Esophagus squamous epithelium (tissue), 5 donors: ENCODE data around the gene DPP4. TPM values are rescaled to one million over a fixed set of nuclear protein-coding genes. Genes with fewer than 3 reads are reported as not detected.
"Not testable (repeated sequence)": the region's sequence is repeated elsewhere in the genome, so short reads cannot be mapped to it uniquely, and the experiment has no call there.

Experiments
- DNase-seq: peaks from one replicate; lab custom pipeline; 2025; lab: John Stamatoyannopoulos, UW
- H3K27ac ChIP-seq, 4 donors: fragments of 200-600 bp; sonication (generic); one replicate each; pipeline ENCODE4 v1.5.1; 2016 to 2019; ENCODE audit warnings: mild to moderate bottlenecking in 1 of 4
- H3K27me3 ChIP-seq, 4 donors: fragments of 200-600 bp; sonication (generic); 1 replicate in 3 of 4; 2 replicates in 1 of 4; pipeline versions ENCODE4 v1.5.1 to v1.6.0; 2017 to 2021; ENCODE audit warnings: antibody characterized with exemption in 1 of 4
- H3K36me3 ChIP-seq, 3 donors: fragments of 200-600 bp; sonication (generic); one replicate each; pipeline ENCODE4 v1.5.1; 2016 to 2019
- H3K4me1 ChIP-seq, 3 donors: fragments of 200-600 bp; sonication (generic); one replicate each; pipeline ENCODE4 v1.5.1; 2017 to 2019
- H3K4me3 ChIP-seq, 4 donors: fragments of 200-600 bp; sonication (generic); 1 replicate in 3 of 4; 2 replicates in 1 of 4; pipeline ENCODE4 v1.5.1; 2016 to 2019; ENCODE audit warnings: mild to moderate bottlenecking in 2 of 4, moderate library complexity in 1 of 4
- H3K9me3 ChIP-seq, 3 donors: fragments of 200-600 bp; sonication (generic); one replicate each; pipeline ENCODE4 v1.5.1; 2016 to 2019
- POLR2A ChIP-seq, 4 donors: fragments of 450-650 bp; IDR thresholded peaks; one replicate each; pipeline ENCODE4 v1.6.1; 2017; ENCODE audit warnings: antibody characterized with exemption in 4 of 4, mild to moderate bottlenecking in 4 of 4, moderate library complexity in 3 of 4
- WGBS, 2 donors: methylation state at CpG; one replicate each; pipeline ENCODE4 v1.1.5; 2018; 5-methylcytosine and 5-hydroxymethylcytosine counted together
- intact Hi-C: fragments of 100-400 bp; cut with DNase I; formaldehyde crosslinking; loops from one replicate; pipeline ENCODE4 v1.15.0; 2022
- total RNA-seq, 4 donors: library from RNA; depleted of rRNA; stranded (reverse); fragments of >200 nt; gene quantifications; one replicate each; pipeline ENCODE4 v1.1.0, GENCODE V29; 2016
- TF ChIP-seq, protein P1 (sequence below), 6 experiments: fragments of 450-650 bp in 4 of 6; fragments of 200-600 bp in 2 of 6; sonication (generic) in 2 of 6; IDR thresholded peaks; one replicate each; pipeline ENCODE4 v1.5.1; 2016 to 2019; ENCODE audit warnings: antibody characterized with exemption in 6 of 6, mild to moderate bottlenecking in 4 of 6, moderate library complexity in 4 of 6
- donor health status: DM: yes; HTN: yes; CAD: no.

Gene DPP4
- total RNA-seq, 4 donors from 2014 or later = 0.97 to 3.1 (median 3.0) TPM; not detected in 1

DNA sequence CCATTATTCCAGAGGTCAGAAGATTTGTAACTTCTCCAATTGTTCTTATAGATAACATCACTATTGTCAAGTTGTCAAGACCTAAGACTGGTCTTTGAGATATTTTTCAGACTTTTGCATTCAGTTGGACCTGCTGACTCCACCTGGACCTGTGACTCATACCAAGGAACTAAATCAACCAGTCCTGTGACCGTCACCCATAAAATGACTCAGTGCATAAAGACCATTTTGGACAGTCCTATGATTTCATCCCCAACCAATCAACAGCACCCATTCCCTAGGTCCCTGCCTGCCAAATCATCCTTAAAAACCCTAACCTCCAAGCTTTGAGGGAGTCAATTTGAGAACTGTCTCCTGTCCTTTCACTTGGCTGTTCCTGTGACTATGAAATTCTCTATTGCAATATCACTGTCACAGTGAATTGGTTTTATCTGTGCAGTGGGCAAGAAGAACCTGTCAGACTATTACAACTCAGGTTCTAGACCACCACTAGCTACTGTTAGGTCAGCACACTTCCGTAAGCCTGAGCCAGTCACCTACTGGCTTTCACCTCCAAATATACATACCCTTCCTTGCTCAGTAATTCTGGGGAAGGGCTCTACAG, 17.1 kb downstream of the DPP4 start:
- Histone ChIP-seq H3K27ac (no peak overlapping the region), H3K4me3 (no peak overlapping the region), H3K9me3 (peaks cover 0 to 24% (median 16%) of the 10 kb centered on the region in 3 donors), H3K36me3 (no peaks in the 10 kb centered on the region), H3K27me3 (no peaks in the 10 kb centered on the region), H3K4me1 (peaks cover 0 to 11% (median 6%) of the 10 kb centered on the region in 3 donors)
- no peak for DNase-seq
- intact Hi-C loops = no loop called here
- TF ChIP-seq, protein P1, sequence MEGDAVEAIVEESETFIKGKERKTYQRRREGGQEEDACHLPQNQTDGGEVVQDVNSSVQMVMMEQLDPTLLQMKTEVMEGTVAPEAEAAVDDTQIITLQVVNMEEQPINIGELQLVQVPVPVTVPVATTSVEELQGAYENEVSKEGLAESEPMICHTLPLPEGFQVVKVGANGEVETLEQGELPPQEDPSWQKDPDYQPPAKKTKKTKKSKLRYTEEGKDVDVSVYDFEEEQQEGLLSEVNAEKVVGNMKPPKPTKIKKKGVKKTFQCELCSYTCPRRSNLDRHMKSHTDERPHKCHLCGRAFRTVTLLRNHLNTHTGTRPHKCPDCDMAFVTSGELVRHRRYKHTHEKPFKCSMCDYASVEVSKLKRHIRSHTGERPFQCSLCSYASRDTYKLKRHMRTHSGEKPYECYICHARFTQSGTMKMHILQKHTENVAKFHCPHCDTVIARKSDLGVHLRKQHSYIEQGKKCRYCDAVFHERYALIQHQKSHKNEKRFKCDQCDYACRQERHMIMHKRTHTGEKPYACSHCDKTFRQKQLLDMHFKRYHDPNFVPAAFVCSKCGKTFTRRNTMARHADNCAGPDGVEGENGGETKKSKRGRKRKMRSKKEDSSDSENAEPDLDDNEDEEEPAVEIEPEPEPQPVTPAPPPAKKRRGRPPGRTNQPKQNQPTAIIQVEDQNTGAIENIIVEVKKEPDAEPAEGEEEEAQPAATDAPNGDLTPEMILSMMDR (IDR thresholded peaks at IDR 0.05) = no peak
- no peak for TF ChIP-seq POLR2A (IDR thresholded peaks at IDR 0.05)
- 50 to 71% methylated on average over 2 of the region's 2 CpGs for WGBS, 2 donors

DNA sequence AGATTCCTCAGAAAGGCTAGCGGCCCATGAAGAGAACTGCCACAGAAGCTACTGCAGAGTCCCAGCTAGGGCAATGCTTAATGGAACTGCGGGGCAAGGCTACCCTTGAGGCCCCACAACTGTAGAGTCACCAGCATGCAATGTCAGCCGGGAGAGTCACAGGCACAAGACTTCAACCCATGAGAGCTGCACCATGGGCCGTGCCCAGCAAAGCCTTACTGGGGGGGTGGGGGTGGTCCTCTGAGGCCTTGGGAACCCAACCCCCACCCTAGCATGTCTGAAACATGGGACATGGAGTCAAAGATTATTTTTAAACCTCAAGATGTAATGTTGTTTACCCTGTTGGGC, 20.2 kb downstream of the DPP4 start:
- no peak for TF ChIP-seq POLR2A (IDR thresholded peaks at IDR 0.05)
- TF ChIP-seq, protein P1 (IDR thresholded peaks at IDR 0.05) = no peak
- Histone ChIP-seq H3K27ac (no peak overlapping the region), H3K27me3 (no peaks in the 10 kb centered on the region), H3K9me3 (peaks cover 0 to 24% (median 16%) of the 10 kb centered on the region in 3 donors), H3K36me3 (no peaks in the 10 kb centered on the region), H3K4me1 (peaks cover 0 to 11% (median 6%) of the 10 kb centered on the region in 3 donors), H3K4me3 (no peak overlapping the region)
- WGBS, 2 donors = 88% methylated on average over 2 of the region's 4 CpGs; no CpG with 5 or more reads in 1 of the 2 donors
- intact Hi-C loops = no loop called here
- no peak for DNase-seq

DNA sequence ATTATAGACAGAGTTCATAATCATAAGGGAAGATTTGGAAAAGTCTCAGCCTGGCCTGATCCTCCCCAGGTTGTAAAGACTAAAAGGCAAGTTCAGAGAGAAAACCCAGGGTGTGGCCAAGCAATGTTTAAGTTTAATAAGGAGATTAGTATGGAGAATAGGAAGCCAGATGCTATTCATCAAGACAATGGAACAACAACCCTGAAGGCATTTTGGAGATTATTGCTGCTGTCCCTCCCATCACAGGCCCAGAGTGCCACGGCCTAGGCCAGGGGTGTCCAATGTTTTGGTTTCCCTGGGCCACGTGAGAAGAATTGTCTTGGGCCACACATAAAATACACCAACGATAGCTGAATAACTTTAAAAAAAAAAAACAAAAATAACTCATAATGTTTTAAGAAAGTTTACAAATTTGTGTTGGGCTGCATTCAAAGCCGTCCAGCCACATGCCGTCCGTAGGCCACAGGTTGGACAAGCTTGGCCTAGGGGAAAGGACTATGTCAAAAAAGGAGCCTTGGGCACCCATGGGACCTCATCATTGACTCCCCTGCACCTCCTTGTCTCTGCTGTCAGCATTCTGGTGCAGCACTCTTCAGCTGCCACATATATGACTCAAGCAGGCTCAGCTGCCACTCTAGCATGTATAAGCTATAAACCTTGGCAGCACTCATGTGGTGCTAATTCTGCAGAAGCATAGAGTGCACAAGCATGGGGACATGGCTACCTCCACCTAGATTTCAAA, 20.8 kb downstream of the DPP4 start:
- DNase-seq = no peak
- H3K4me3 ChIP-seq = no peak overlapping the region
- peaks cover 0 to 22% (median 16%) of the 10 kb centered on the region in 3 donors for H3K9me3 ChIP-seq
- TF ChIP-seq POLR2A (IDR thresholded peaks at IDR 0.05) = no peak
- TF ChIP-seq, protein P1 (IDR thresholded peaks at IDR 0.05) = no peak
- no peaks in the 10 kb centered on the region for H3K36me3 ChIP-seq
- intact Hi-C loops = no loop called here
- peaks cover 0 to 11% (median 6%) of the 10 kb centered on the region in 3 donors for H3K4me1 ChIP-seq
- WGBS, 2 donors = 74 to 86% methylated on average over 6 of the region's 6 CpGs
- no peaks in the 10 kb centered on the region for H3K27me3 ChIP-seq
- H3K27ac ChIP-seq = no peak overlapping the region

DNA sequence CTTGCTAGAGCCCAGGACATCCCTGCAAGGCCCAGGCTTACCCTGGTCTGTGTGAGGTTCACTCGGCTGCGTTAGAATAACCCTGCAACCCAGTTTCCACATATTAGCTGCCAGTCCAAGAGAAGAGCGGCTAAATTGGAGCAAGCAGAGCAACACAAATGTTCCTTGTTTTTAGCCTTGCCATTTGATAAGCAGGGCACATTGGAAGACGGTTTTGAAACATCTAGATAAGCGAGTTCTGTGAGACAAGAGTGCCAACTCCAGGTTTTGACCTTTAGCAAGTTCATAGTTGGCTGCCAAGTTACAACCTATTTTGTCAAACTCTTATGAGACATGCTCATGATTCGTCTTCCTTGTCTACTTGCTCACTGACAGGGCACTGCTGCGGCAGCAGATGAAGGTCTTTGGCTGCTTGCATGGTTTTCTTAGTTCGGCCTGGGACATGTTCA, 23.5 kb downstream of the DPP4 start:
- WGBS, 2 donors = 69 to 74% methylated on average over 6 to 8 of the region's 8 CpGs
- no peaks in the 10 kb centered on the region for H3K9me3 ChIP-seq
- DNase-seq = no peak

DNA sequence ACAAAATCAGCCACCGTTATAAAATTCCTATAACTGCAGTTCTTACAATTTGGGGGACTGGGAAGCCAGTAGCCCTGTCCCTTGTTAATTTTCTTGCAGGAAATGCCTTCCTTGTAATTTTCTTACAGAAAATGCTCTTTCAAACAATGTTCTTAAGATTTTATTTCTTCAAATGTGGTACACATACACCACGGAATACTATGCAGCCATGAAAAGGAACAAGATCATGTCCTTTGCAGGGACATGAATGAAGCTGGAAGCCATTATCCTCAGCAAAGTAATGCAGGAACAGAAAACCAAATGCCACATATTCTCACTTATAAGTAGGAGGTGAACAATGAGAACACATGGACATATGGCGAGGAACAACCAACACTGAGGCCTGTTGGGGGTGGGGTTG, 24.9 kb downstream of the DPP4 start:
- intact Hi-C loops = not testable (repeated sequence)

More for the DNA sequence above, 23.5 kb downstream of the DPP4 start:
- no peak overlapping the region for H3K27ac ChIP-seq
- no peak overlapping the region for H3K4me3 ChIP-seq
- TF ChIP-seq POLR2A (IDR thresholded peaks at IDR 0.05) = no peak
- TF ChIP-seq, protein P1 (IDR thresholded peaks at IDR 0.05) = no peak
- H3K4me1 ChIP-seq = peaks cover 0 to 11% (median 6%) of the 10 kb centered on the region in 3 donors
- H3K27me3 ChIP-seq = peaks cover 0 to 7% (median 0%) of the 10 kb centered on the region in 4 donors
- intact Hi-C loops = no loop called here
- no peaks in the 10 kb centered on the region for H3K36me3 ChIP-seq

More for the DNA sequence above, 24.9 kb downstream of the DPP4 start:
- not testable (repeated sequence) for DNase-seq, H3K4me3 ChIP-seq, H3K27ac ChIP-seq, H3K9me3 ChIP-seq, H3K36me3 ChIP-seq
- peaks cover 0 to 12% (median 0%) of the 10 kb centered on the region in 4 donors for H3K27me3 ChIP-seq
- peaks cover 0 to 11% (median 6%) of the 10 kb centered on the region in 3 donors for H3K4me1 ChIP-seq
- 98 to 100% methylated on average over 3 of the region's 3 CpGs for WGBS, 2 donors
